A673 (cell line): Measurements from ENCODE around the gene NFKBIL1.

Experiments
- CTCF ChIP-seq: fragments of 300-800, 200-600 bp; sonication (generic); conservative IDR thresholded peaks from 2 replicates; pipeline ENCODE4 v1.5.1; 2017; ENCODE audit warnings: low read depth, mild to moderate bottlenecking, antibody characterized with exemption, low read length, moderate library complexity, mixed read lengths
- EZH2 ChIP-seq: fragments of 200-600 bp; sonication (generic); IDR thresholded peaks from 2 replicates; pipeline ENCODE4 v1.6.1; 2017; ENCODE audit warnings: borderline replicate concordance, low read depth, mild to moderate bottlenecking, mixed read lengths, antibody characterized with exemption, low read length; ENCODE audit not compliant: poor library complexity, severe bottlenecking

GRCh38 chr6:31531162-31531561 lies 16.2 kb upstream of the NFKBIL1 start:
- TF ChIP-seq EZH2: no peak
- TF ChIP-seq CTCF: no peak
